Effector CD8-positive, alpha-beta T cell (primary cell): ENCODE results near the gene ASAP2.

ENCODE experiments used
- DNase-seq: peaks from one replicate; lab custom pipeline; 2025; lab: John Stamatoyannopoulos, UW
- total RNA-seq, 4 experiments: gene quantifications; one replicate each; lab custom pipeline; 2026; lab: John Stamatoyannopoulos, UW

ASAP2 gene
- 0 to 1.1 (median 0.09) reads per million in 4 experiments for total RNA-seq

DNA sequence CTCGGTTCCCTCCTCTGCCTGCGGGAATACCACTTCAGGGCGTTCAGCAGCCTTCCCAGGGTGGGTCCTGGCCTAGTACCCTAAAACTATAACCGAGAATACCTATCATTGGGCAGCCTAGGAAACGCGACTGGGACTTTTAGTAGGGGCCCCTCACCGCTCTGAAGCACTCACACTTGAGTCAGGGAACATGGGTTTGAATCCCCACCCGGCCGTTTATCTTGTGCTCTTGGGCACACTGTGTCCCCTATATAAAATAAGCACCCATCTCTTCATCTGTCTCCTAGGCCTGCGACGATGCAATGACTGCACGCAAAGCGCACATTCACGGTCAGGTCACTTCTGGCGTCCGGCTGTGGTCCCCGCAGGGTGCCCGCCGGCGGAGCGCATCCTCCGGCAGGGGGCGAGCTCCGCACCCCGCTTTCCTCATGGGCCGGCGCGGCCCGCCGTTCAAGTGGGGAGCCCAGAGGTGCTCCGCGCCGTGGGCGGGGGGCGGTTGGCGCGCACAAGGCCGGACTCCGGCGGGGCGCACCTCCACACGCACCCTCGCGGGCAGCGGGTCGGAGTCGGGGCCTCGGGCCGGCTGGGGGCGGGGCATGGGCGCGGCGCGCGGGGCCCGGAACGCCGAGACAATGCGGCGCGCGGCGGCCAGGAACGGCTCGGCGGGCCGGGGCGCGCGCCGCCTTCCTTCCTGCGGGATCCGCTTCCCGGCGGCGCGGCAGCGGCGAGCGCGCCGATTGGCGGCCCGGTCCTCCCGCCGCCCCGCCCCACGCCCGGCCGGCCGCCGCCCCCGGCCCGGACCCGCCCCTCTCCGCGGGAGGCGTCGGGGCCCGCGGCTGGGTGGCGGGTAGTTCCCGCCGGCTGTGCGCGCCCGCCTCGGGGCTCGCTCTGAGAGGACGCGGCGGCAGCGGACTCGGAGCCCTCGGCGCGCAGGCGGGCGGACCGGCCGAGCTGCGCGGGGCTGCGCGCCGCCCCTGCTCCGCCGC, at the start of gene ASAP2:
Gene ASAP2 (plus strand): TSS at position 850 of the 986 bp plus-strand sequence. CDS start 293 bp downstream, outside the sequence.
- DNase-seq: no peak

- no peak for DNase-seq
These were observed 47.5 kb upstream of the ASAP2 start for GRCh38 chr2:9158786-9159779.

- DNase-seq: no peak
These were observed 45.9 kb upstream of the ASAP2 start for GRCh38 chr2:9160732-9161131.

DNA sequence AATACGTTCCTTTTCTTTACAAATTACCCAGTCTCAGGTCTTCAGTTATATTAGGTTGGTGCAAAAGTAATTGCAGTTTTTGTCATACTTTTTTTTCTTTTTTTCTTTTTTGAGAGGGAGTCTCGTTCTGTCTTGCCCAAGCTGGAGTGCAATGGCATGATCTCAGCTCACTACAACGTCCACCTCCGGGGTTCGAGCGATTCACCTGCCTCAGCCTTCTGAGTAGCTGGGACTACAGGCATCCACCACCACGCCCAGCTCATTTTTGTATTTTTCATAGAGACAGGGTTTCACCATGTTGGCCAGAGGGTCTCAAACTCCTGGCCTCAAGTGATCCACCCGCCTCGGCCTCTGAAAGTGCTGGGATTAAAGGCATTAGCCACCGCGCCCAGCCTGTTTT, 43.8 kb upstream of the ASAP2 start:
- DNase-seq: no peak

DNA sequence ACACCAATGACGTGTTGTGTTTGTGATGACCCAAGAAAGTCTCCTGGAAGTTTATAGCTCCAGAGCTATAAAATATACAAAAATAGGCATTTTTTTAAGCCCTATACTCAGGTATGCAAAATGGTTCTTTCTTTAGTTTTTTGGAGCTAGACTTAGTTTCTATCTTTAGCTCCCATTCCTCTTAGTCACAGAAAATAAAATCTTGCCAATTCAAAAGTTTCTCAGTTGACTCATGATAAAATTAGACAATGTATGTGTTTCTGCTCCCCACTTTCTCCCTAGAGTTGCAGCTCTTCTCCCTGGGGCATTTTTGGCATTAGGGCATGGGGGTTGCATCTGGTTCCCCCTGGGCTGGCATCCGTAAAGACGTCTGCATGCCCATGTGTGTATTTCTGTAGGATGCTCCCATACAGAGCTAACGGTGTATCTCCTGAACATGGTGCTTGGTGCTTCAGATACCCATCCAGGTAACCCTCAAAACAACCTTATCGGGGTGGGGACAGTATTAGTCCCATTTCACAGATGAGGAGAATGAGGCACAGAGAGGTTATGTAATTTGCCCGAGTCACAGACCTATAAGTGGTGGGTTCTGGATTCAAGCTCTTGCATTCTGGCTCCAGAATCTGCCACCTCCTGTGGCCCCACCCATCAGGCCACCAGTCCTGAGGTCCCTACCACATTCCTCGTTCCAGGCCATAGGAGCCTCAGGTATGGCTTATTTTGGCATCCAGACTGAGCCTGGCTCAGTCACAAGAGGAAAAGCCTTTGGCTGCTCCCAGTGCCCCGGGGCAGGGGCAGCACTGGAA, 43.1 kb upstream of the ASAP2 start:
- DNase-seq: no peak

DNA sequence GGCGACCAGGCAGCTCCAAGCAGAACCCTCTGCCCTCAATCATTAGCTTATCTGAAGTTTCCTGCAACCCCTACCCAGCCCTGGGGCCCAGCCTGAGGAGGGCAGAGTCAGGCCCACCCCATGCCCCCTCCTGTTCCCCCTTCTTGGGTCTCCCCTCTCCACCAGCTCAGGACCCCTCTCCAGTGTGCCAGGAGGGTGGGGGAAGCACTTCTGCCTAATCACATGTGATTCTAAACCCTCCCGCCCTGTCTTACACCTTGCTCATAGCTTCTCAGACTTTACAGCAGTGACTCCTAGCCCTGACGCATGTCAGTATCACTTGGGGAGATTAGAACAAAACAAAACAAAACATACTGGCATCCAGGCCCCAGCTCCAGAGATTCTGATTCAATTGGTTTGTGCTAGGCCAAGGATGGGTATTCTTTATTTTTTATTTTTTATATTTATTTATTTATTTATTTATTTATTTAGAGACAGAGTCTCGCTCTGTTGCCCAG, 42.5 kb upstream of the ASAP2 start:
- no peak for DNase-seq

DNA sequence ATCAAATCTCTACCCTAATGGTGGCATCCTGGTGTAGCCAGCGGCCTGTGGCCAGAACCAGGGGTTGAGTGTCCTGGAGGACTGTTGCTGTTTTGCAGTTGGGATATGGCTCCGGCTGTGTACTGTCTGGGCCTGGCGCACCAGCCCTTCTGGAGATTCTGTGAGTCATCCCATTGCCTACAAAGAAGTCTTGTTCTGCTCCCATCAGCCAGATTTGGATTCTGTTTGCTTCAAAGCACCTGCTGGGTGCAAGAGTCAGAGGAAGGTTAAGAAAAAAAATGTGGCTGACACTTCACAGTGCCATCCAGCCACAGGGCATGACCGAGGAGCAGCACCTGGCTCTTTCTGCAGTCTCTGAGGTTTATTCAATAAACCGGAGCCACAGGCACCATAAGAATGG, 41.0 kb upstream of the ASAP2 start:
- DNase-seq: no peak

DNA sequence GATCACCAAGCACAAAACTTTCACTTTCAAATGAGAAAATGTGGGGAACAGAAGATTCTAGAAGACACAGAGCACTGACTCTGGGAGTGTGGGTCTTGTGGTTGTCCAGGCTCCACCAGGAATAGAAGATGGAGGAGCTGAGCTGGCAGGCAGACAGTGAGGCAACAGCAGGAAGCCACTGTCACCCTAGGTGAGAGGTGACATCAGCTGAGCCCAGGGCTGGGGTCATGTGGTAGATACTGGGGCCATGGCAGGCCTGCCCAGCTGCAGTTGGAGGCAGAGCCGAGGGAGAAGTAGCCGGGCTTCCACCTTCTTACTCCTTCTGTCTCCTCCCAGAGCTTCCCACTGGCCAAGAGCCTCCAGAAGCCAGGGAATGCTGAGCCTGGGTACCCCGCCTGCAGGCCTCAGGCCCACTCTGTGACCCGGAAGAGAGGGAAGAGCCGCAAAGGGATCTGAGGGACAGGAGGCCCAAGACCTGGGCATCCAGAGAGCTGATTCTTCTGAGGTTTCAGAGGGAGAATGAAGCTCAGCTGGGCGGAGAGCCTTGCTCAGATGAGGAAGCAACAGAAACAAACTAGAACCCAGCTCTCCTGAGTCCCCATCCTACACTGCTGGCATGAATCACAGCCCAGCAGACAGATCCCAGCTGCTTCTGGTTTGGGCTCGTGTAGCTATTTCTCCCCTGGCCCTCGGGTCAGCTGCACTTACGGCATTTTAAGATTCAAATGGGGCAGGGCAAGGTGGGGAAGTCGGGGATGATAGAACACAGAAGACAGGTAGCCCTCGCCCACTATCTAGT, 39.8 kb upstream of the ASAP2 start:
- DNase-seq: no peak

DNA sequence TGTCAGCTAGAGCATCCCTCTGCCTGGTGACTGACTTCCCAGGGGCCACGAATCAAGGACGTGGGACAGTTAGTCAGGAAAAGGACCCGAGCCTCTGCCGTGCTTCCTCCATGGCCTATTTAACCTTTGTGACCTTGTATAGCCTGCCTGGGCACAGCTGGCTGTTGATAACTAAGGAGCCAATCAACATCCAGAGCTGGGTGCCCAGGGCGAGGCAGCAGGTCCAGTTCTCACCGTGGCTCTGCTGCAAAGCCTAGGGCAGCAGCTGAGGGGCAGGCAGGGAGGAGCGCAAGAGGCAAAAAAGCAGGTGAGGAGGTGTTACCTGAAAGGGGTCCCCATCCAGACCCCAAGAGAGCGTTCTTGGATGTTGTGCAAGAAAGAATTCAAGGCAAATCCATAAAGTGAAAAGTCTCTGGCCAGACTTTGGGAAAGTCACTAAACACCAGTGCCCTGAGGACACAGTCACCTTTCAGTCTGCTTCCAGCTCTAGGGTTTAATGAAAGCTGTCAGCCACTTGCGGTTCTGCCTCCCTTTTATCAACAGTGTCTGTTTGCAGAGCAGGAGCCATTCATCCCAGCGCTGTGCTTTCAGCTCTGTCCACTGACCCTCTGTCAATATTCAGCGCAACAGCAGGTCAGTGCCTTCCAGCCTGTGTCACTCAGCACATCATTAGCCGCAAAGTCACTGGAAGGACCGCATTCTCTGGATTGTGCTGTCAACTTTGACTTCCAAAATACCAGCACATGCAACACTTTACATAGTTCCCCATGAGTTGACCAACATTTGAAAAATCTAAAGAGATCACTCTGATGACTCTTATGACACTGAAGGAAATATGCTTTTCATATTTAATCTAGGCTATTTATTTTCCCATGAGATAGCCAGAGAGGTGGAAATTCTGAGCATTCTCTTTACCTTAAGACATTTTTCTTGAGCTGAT, 38.6 kb upstream of the ASAP2 start:
- DNase-seq: no peak

GRCh38 chr2:9168821-9169221, 37.8 kb upstream of the ASAP2 start:
- DNase-seq: no peak

- no peak for DNase-seq
These were observed 37.1 kb upstream of the ASAP2 start for GRCh38 chr2:9169349-9170107.

DNA sequence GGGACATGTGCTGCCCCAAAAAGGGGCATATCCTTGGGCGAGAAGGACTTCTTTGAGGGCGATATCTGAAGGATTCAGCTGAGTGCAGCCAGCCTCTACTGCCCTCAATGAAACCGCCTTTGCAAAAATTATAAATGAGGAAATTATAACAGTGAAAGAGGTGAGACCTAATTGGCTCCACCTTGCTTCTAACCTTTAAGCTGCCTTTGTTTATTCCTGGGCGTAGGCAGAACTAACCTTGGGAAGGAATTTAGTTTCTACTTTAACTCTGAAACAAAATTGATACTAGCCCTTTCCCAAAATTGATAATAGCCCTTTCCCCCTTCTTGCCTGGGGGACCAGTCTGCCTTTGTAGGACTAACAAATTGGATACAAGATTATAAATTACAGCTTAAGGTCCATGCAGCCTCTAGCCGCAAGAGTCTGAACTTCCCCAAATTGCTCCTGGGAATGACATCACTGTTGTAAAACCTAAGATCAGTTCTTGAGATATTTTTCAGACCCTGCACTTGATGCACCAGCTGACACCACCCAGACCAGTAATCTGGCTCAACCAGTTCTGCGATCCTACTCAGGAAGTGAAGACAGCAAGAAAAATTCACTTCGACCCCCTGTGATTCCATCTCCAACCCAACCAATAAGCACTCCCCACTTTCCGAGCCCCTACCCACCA, 36.0 kb upstream of the ASAP2 start:
- DNase-seq: no peak

DNA sequence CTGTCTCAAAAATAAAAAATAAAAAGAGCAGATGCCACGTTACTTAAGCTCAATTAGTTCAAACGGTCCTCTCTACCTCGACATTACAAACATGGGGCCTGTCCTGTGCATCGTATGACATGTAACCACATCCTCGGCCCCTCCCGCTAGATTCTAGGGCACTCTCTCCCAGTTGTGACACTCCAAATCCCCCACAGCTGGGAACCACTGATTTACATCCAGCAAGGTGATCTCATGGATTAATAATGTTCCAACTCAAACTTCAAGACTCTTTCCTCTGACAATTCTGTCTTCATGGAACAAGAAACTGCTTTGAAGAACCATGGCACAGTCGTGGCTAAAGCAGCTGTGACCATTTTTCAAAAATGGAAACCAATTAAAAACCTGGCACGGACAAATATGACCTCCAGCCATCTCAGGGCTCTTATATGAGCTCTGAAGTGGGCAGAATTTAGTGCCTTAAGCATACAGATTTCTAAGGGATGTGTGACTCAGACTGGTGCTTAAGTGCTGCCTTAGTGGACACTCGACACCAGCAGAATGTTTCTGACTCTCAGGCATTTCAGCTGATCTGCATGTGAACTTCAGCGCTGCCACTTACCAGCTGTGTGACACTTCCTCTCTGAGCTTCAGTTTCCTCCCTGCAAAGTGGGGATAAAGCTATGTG, 31.7 kb upstream of the ASAP2 start:
- DNase-seq: no peak

DNA sequence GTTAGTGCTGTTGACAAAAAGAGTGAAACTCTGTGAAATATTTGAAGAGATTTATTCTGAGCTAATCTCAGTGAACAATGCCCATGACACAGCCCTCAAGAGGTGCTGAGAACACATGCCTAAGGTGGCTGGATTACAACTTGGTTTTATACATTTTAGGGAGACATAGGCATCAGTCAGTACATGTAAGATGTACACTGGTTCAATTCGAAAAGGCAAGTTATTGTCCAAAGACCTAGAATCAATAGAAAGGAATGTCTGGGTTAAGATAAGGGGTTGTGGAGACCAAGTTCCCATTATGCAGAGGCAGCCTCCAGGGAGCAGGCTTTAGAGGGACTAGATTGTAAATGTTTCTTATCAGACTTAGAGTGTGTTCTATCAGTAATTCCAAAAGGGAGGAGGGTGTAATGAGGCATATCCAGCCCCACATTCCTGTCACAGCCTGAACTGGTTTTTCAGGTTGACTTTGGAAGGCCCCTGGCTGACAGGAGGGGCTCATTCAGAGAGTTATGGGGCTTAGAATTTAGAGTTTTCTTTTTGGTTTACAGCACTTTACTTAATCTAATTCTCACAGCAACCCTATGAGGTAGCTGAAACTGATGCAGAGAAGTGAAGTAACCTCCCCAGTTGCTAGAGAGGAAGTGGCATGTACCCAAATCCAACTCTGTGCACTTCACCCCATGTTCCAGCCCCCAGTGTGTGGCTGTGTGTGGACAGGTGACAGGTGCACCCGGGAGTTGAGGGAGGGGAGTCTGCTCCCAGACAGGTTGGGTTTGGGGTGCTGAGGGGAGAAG, 28.3 kb upstream of the ASAP2 start:
- DNase-seq: no peak

DNA sequence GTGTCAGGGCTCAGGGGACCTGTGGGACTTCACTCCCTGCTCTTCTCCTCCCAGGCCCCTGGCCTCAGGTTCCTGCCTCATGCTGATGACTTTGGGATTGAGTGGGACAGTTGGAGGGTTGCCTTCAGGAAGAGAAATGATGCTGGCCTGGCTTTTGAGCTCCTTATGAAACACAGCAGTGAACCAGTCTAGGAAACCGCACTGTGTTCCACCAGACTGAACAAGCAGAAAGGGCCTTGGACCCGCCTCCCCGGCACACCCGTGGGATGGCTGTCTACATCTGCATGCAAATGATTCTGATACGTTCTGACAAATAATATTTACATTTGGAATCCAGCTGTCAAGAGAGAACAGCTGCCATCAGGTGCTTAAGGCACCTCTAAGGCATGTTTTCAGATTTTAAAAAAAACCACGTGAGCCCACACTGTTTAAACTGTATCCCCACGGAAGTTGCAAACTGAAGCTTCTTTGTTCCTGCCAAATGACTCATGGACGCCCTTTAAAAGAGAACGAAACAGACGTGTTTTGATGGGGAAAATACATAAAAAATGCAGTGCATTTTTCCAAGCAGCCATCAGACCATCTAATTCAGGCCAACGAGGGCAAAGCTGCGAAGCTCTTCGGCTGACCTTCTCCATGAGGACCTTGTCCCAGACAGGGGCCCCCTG, 27.6 kb upstream of the ASAP2 start:
- DNase-seq: no peak
